Kasumi-1 (cell line): Measurements from ENCODE around the gene WDR20.
"Not testable (repeated sequence)": the region's sequence is repeated elsewhere in the genome, so short reads cannot be mapped to it uniquely, and the experiment has no call there.

Experiments used
- DNase-seq, 2 experiments: peaks; one replicate each; lab custom pipeline; 2025; lab: John Stamatoyannopoulos, UW

The WDR20 gene

GRCh38 chr14:102171173-102172020, 31.7 kb downstream of the WDR20 start:
- DNase-seq = no peak

GRCh38 chr14:102172021-102172272, 32.2 kb downstream of the WDR20 start:
- not testable (repeated sequence) for DNase-seq

- not testable (repeated sequence) for DNase-seq
Observed at GRCh38 chr14:102172721-102173120, 33.0 kb downstream of the WDR20 start.

- no peak for DNase-seq
Observed at GRCh38 chr14:102177161-102177560, 37.5 kb downstream of the WDR20 start.

- no peak for DNase-seq
Observed at GRCh38 chr14:102178806-102179205, 39.1 kb downstream of the WDR20 start.

- no peak for DNase-seq
Observed at GRCh38 chr14:102180248-102180998, 40.7 kb downstream of the WDR20 start.

- DNase-seq = no peak
Observed at GRCh38 chr14:102181187-102181586, 41.5 kb downstream of the WDR20 start.

GRCh38 chr14:102182190-102182589, 42.5 kb downstream of the WDR20 start:
- DNase-seq = no peak

GRCh38 chr14:102182936-102183619, 43.4 kb downstream of the WDR20 start:
- DNase-seq = no peak

GRCh38 chr14:102183886-102184285, 44.2 kb downstream of the WDR20 start:
- no peak for DNase-seq

- no peak for DNase-seq
Observed at GRCh38 chr14:102184316-102185035, 44.8 kb downstream of the WDR20 start.

- DNase-seq = no peak
Observed at GRCh38 chr14:102185360-102185759, 45.7 kb downstream of the WDR20 start.

- no peak for DNase-seq
Observed at GRCh38 chr14:102187044-102187443, 47.3 kb downstream of the WDR20 start.

GRCh38 chr14:102187568-102188001, 47.9 kb downstream of the WDR20 start:
- no peak for DNase-seq

- no peak for DNase-seq
Observed at GRCh38 chr14:102188187-102188586, 48.5 kb downstream of the WDR20 start.

- DNase-seq = no peak
Observed at GRCh38 chr14:102189874-102190273, 50.2 kb downstream of the WDR20 start.

- DNase-seq = no peak
Observed at GRCh38 chr14:102192840-102193502, 53.3 kb downstream of the WDR20 start.

GRCh38 chr14:102194856-102195255, 55.2 kb downstream of the WDR20 start:
- DNase-seq = no peak

GRCh38 chr14:102195446-102195845, 55.7 kb downstream of the WDR20 start:
- DNase-seq = no peak

- no peak for DNase-seq
Observed at GRCh38 chr14:102196039-102196901, 56.6 kb downstream of the WDR20 start.

- no peak for DNase-seq
Observed at GRCh38 chr14:102196902-102197230, 57.2 kb downstream of the WDR20 start.
